Activated T-cell treated with anti-CD3 and anti-CD28 coated beads for 48 hours (primary cell): ENCODE data around the gene PLCXD1.
"Not testable (repeated sequence)": the region's sequence is repeated elsewhere in the genome, so short reads cannot be mapped to it uniquely, and the experiment has no call there.

Experiments
- DNase-seq: peaks from one replicate; pipeline ENCODE4 v3.0.0-alpha.2; 2020; ENCODE audit warnings: low read depth

PLCXD1 gene

DNA sequence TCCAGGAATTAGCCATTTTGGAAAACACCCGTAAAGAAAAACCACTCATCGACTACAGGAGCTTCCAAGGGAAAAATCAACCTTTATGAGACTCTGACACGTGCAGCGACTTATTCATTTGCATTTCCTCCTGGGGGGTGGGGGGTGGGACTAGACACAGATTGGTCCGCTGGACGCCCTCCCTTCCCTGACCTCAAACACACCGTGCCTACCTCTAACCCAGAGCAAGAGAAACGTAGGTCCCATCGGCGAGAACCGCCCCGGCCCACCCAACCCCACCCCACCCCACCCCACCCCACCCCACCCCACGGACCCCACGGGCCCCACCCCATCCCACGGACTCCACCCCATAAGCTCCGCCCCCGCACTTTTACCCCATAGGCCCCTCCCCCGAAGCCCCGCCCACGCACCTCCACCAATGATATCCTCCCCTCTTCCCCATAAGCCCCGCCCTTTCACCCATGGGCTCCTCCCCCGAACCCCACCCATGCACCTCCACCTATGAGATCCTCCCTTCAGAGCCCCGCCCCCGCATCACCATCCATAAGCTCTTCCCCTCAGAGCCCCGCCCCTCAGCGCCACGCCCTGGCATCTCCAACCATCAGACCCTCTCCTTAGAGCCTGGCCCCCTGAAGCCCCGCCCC is 36.4 kb downstream of the PLCXD1 start:
- DNase-seq: no peak

DNA sequence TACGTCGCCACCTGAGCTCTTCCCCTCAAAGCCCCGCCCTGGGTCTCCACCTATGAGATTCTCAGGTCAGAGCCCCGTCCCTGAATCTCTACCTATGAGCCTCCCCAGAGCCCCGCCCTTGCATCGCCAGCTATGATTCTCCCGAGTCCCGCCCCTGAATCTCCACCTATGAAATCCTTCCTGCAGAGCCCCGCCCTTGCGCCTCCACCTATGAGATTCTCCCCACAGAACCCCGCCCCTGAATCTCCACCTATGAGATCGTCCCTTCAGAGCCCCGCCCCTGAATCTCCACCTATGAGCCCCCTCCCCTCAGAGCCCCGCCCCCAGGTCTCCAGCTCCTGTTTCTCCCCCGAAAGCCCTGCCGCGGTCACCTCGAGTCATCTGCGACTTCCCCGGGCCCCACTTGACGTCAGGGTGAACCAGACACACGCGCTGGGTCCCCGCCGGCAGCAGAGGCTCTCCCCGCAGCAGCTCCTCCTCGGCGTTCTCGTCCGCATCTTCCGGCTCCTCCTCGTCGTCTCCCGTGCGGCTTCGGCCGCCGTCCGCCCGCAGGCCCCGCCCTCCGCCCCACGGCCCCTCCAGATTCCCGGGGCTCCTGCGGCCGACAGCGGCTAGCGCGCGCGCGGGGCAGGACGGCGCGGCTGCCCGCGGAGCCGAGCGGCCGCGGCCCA is 37.0 kb downstream of the PLCXD1 start:
- peak; percentile 96 for DNase-seq

DNA sequence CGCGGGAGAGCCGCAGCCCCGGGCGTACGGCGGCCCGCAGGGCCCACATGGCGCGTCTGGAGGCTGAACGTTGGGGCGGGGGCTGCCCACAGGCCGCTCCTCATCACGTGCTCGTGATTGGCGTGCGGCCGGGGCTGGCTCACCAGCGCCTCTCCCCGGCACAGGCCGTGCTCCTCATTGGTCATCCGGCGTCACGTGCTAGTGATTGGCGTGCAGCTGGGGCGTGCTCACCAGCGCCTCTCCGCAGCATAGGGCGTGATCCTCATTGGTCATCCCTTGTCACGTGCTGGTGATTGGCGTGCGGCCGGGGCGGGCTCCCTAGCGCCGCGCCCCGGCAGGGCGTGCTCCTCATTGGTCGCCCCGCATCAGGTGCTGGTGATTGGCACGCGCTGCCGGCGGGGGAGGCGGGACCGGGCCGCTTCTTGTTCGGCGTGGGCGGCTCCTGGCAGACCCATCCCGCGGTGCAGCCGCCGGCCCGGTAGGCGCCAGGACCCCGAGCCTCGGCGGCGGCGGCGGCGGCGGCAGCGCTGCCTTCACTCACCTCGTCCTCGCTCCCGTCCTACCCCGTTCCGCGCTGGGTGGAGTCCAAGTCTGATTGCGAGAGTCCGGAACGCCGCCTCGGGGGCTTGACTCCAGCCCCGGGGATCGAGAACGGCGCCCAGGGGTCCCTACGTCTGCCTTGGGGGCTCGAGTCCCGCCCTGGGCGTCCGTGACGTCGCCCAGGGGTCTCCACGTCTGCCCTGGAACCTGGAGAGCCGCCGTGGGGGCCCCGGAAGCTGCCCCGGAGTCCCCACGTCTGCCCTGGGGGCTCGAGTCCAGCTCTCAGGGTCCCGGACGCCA is 37.8 kb downstream of the PLCXD1 start, which contains the start of gene GTPBP6:
Gene GTPBP6 (minus strand): TSS at position 58 of the 840 bp plus-strand sequence. CDS start 9 bp downstream, at position 49.
- DNase-seq: peak; percentile 97

DNA sequence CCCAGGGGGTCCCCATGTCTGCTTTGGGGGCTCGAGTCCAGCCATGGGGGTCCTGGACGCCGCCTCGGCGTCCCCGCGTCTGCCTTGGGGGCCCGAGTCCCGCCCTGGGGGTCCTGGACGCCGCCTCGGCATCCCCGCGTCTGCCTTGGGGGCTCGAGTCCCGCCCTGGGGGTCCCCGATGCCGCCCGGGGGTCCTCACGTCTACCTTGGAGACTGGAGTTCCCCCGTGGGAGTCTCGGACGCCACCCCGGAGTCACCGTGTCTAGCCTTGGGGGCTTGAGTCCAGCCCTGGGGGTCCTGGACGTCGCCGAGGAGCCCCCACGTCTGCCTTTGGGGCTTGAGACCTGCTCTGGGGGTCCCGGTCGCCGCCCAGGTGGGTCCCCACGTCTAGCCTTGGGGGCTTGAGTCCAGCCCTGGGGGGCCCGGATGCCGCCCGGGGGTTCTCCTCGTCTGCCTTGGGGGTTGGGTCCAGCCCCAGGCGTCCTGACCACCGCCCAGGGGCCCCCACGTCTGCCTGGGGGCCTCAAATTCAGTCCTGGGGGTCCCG is 38.5 kb downstream of the PLCXD1 start:
- DNase-seq: no peak

DNA sequence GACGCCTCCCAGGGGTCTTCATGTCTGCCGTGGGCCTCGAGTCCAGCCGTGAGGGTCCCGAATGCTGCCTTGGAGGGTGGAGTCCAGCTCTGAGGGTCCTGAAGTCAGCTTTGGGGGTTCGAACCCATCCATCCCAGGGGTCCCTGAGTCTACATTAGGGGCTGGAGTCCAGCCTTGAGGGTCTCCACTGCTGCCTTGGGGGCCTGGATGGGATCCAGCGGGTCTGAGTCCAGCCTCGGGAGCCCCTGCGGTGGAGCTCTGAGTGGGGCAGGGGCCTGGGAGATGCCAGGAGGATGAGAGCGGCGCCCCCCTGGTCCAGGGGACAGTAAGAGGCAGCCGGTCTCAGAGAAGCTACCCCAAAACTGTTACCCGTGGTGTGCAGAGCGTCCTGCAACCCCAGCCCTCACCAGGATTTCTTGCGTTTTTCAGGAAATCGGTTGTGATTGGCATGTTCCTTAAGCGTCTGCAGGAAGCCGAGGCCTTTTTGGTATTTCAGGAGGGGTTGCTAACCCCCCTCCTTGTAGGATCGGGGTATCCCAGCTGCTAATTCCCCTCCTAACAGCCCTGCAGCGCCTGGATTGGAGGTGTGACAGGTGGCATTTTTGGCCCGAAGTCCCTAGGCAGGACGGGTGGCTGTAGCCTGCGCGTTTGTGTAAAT is 39.1 kb downstream of the PLCXD1 start:
- DNase-seq: no peak

DNA sequence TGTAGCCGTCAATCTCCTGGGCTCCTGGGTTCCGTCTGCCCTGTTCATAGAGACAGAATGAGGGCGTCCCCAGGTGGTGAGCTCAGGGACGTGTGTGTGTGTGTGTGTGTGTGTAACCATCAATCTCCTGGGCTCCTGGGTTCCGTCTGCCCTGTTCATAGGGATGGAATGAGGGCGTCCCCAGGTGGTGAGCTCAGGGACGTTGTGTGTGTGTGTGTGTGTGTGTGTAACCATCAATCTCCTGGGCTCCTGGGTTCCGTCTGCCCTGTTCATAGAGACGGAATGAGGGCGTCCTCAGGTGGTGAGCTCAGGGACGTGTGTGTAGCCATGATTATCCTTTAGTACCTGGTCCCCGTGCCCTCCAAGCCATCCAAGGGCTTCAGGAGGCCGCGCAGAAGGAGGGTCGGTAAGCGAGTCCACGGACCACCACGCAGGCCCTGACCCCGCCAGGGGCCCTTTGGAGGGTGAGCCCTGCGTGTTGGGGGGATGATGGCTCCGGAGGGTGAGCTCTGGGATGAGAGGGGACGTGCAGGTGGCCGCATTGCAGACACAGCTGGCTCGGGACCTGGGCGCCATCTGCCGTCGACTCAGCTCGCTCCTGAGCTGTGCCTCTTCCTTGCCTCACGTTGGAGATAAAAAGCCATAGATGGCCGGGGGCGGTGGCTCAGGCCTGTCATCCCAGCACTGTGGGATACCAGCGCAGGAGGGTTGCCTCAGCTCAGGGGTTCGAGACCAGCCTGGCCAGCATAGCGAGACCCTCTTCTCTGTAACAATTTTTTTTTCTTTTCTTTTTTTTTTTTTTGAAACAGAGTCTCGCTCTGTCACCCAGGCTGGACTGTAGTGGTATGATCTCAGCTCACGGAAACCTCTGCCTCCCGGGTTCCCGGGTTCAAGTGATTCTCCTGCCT is 42.8 kb downstream of the PLCXD1 start:
- DNase-seq: no peak

DNA sequence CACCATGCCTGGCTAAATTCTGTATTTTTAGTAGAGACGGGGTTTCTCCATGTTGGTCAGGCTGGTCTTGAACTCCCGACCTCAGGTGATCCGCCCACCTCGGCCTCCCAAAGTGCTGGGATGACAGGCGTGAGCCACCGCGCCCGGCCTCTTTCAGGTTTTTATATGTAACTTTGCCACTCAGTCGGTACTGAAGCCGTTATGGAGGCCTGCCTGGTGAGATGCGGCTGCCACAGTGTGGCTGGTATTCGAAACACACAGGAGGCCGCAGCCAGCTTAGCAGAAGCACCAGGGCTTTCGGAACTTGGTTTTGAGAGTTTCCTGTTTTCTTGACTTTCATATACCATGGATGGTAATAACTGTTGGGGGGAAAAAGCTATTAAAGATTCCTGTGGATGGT is 43.5 kb downstream of the PLCXD1 start:
- not testable (repeated sequence) for DNase-seq

DNA sequence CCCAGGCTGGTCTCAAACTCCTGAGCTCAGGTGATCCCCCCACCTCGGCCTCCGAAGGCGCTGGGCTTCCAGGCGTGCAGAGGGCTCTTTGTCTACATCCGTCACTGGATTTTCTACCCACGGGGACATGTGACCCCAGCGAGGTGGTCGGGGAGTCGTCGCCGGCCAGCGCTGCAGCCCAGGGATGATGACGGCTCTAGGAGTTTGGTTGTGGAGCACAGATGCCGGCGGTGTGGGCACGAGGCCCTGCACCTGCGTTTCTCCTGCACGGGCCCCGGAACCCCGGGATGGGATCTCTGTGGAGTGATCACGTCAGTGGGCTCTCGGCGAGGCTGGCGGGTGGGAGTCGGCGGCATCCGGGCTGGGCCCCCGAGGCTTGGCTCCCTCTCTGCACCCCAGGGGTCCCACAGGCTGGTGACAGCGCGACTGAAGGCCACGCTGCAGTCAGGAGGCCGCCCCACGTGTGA is 46.5 kb downstream of the PLCXD1 start:
- no peak for DNase-seq

DNA sequence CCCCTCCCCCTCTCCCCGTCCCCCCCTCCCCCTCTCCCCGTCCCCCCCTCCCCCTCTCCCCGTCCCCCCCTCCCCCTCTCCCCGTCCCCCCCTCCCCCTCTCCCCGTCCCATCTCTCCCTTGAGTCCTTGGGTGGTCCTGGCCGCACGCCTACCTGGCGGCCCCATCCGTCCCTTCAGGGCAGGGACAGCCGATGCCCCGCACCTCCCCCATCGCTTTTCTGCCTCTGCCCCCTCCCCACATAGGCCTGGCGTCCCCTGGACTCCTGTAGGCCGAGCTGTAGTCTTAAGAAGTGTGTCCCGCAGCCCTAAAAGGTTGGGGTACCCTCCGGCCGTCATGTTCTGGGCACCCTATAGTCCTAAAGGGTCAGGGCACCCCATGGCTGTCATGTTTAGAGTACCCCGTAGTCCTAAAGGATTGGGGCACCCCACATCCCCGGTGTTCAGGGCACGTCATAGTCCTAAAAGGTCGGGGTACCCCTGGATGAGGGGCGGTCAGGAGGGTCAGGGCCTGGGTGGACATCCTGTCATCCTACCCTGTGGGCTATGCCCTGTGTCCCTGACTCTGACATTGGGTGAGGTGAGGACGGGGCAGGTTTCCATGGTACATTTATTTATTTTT is 48.2 kb downstream of the PLCXD1 start:
- DNase-seq: no peak

DNA sequence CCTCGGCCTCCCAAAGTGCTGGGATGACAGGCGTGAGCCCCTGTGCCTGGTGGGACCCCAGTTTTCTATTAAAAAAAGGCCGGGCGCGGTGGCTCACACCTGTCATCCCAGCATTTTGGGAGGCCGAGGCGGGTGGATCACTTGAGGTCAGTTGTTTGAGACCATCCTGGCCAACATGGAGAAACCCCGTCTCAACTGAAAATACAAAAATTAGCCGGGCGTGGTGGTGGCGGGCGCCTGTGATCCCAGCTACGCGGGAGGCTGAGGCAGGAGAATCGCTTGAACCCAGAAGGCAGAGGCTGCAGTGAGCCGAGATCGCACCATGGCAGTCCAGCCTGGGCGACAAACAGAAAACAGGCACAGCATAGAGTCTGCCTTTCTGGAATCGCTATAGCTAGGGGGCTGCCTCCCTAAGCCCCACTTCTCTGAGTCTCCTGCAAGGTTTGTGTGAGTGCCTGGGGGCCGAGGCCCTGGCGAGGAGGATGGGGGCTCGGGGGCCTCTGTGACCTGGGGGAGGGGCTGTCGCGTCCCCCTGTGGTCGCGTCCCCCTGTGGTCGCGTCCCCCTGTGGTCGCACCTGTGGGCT is 49.1 kb downstream of the PLCXD1 start:
- DNase-seq: not testable (repeated sequence)

DNA sequence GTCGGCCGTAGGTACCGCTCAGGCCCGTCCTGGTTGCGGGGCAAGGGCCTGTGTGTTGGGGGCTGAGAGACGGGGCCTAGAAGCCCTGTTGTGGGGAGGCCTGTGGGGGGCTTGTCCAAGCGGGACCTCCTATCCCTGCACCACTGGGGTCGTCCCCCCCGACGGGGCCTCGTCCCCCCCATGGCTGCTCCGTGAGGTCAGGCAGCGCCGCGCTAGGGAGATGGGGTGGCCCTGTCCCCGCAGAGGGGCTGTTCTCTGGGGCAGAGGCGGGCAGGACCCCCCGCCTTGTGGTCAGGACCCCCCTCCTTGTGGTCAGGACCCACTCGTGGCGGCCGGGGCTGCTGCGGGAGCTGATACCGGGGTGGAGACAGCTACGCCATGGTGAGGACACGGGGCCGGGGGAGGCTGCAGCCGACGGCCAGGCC is 49.6 kb downstream of the PLCXD1 start:
- DNase-seq: no peak

DNA sequence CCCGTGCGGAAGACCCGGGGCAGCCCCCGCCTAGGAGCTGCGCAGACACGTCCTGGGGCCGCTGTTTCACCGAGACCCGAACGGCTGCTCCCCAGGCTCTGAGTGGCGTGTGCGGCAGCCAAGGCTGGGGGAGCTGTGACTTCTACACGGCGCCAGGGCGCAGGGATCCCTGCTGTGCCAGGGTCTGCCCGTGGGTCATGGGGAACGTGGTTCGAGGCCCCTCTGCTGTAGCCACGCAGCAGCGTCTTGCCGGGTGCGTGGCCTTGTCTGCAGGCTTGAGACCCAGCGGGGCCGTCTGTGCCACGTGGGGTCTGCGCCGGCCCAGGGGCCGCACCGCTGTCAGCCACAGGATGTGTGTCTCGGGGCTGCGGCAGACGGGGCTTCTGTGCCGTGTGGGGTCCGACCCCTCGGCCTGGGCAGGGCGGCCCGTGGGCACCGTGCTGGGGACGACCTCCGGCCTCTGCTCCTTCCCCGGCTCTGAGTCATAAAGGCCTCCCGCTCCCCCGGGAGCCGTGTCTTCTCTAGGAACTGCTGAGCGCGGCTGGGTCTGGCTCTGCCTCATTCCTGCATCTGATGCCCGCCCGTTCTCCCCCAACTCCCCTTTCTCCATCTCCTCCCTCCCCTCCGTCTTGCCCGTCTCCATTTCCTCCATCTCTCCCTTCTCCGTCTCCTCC is 50.1 kb downstream of the PLCXD1 start:
- DNase-seq: no peak

DNA sequence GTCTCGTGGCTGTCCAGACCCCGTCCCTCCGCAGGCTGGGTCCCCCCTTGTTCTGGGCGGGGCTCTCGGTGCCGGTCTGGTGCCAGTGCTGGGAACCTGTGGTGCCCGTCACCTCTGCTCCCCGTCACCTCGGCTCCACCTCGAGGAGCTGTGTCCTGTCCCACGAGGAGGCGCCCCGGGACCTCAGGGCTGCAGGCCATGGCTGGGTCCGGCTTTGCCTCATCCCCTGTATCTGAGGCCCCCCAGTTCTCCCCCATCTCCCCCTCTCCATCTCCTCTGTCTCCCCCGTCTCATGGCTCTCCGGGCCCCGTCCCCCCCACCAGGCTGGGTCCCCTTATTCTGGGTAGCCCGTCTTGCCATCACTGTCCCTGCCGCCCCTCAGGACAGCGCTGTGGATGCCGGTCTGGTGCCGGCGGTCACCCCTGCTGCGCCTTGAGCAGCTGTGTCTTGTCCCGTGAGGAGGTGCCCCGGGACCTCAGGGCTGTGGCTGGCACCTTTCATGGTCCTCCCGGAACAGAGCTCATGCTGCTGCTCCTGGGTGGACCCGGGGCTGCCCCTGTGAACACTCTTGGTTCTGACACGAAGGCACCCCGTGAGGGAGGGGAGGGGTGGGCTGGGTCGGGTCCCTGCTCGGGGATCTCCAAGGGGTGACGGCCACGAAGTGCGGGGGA is 50.8 kb downstream of the PLCXD1 start:
- DNase-seq: no peak

DNA sequence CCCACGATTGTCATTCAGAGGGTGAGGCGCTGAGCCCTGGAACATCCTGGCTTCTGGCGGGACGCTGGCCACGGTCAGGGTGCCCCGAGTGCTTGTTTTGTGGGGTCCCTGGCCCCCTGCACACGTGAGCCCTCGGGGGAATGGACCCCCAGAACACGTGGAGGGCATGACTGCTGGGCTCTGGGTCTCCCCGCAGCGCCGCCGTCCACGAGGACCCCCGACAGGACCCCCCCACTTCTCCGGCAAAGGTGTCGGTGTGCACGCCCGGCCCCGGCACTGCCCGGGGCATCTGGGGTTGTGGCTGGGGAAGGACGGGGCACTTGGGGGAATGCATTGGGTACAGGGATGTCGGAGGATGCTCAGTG is 51.3 kb downstream of the PLCXD1 start:
- DNase-seq: no peak

DNA sequence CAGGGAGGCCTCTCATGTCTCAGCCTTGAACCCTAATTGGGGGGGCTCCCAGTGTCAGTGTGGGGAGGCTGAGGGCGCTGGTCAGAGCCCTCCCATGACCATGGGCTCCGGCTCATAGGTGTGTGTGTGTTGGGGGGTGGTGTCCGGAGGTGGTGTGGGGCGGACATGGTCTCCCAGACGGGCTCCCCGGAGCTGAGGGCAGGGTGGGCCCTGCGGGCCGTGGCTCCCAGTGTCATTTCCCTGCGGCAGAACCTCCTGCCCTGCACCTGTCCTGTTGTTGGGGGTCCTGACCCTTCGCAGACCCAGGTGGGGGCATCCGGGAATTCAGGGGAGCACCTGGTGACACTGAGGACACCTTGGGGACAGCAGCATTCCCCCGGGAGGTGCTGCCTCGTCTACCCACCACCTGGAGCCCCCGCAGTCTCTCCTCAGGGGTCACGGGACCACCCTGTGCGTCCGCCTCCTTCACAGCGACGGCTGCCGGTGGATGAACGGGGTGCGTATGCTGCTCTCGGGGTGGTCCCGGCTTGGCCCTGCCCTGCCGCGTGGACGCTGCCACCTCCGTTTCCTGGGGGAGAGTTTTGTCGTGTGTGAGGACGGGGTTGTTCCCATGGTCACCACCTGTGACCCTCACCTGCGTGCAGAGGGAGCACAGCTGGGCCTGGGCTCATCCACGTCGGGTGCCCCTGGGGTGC is 51.9 kb downstream of the PLCXD1 start:
- no peak for DNase-seq

DNA sequence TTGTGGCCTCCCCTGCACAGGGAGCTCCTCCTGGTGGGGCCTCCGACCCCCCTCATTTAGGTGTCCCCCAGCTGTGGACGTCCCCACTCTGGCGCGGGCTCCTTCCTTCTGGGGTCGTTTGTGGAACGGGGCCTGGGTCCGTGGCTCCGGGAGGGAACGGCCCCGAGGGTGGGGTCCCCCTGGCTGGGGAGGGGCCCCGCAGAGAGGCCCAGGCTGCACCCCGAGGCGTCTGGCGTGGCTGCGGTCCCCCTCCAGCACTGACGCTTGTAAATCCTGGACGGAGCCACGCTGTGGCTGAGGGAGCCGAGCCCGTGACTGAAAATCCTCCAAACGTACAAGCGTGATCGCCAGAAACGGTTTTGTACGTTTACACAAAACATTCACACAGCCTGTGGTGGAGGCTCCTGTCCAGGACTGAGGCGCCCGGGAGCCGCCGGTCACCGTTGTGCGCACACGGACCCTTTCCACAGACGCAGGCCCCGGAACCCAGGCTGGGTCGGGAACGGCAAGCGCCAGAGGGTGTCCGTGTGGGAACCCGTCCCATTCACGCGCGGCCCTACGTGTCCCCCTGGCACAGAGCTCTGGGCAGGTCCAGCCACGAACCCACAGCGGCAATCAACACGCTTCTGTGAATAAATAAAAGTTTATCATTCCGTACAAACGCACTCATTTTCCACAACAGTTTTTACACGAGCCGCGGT is 52.6 kb downstream of the PLCXD1 start:
- no peak for DNase-seq

DNA sequence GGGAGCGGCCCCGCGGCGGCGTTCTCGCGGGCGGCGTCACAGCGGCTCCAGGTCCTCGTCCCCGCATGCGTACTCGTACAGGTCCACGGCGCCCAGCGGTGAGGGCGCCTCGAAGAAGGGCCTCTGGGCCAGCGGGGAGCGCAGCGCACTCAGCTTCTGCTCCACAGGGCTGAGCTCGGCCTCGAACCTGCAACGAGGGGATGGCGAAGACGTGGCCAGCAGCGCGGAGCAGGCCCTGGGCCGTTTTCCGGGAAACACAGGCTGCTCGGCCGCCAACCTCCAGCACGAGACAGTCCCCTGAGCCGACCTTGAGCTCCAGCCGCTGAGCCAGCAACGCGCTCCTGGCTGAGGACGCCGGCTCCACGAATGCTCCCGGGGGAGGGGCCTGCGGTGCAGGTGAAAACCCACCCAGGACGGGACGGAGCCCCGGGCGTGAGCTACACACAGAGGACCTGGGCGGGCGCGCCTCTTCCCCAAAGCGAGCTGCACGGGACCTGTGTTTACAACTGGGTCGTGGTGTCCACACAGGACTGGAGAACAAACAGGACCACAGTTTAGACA is 53.2 kb downstream of the PLCXD1 start:
- no peak for DNase-seq
